Measurements from ENCODE around the gene GSTM2.

GSTM2 gene

GRCh38 chr1:109634771-109635750 lies 32.8 kb upstream of the GSTM2 start:
- no peak for DNase-seq (ENCODE audit: low read depth)
- no peak for TF ChIP-seq CTCF (conservative IDR thresholded peaks at IDR 0.05; ENCODE audit: control insufficient read depth, insufficient read depth, low read depth, low read length)
- no peak overlapping the region for H3K4me3 ChIP-seq (ENCODE audit: control insufficient read depth, low read depth, low read length)

- no peak overlapping the region for H3K4me3 ChIP-seq (ENCODE audit: control insufficient read depth, low read depth, low read length)
- DNase-seq (ENCODE audit: low read depth) = no peak
- no peak for TF ChIP-seq CTCF (conservative IDR thresholded peaks at IDR 0.05; ENCODE audit: control insufficient read depth, insufficient read depth, low read depth, low read length)
Observed at GRCh38 chr1:109635862-109636200, 32.0 kb upstream of the GSTM2 start.

GRCh38 chr1:109636201-109636952 lies 31.5 kb upstream of the GSTM2 start:
- DNase-seq (ENCODE audit: low read depth) = peak; percentile 78
- H3K4me3 ChIP-seq (ENCODE audit: control insufficient read depth, low read depth, low read length) = no peak overlapping the region
- TF ChIP-seq CTCF (conservative IDR thresholded peaks at IDR 0.05; ENCODE audit: control insufficient read depth, insufficient read depth, low read depth, low read length) = no peak

GRCh38 chr1:109637446-109637845 lies 30.4 kb upstream of the GSTM2 start:
- TF ChIP-seq CTCF (conservative IDR thresholded peaks at IDR 0.05; ENCODE audit: control insufficient read depth, insufficient read depth, low read depth, low read length) = no peak
- no peak for DNase-seq (ENCODE audit: low read depth)
- no peak overlapping the region for H3K4me3 ChIP-seq (ENCODE audit: control insufficient read depth, low read depth, low read length)

- no peak overlapping the region for H3K4me3 ChIP-seq (ENCODE audit: control insufficient read depth, low read depth, low read length)
- DNase-seq (ENCODE audit: low read depth) = no peak
- TF ChIP-seq CTCF (conservative IDR thresholded peaks at IDR 0.05; ENCODE audit: control insufficient read depth, insufficient read depth, low read depth, low read length) = no peak
Observed at GRCh38 chr1:109639063-109639840, 28.6 kb upstream of the GSTM2 start.

- H3K4me3 ChIP-seq (ENCODE audit: control insufficient read depth, low read depth, low read length) = no peak overlapping the region
- no peak for DNase-seq (ENCODE audit: low read depth)
- TF ChIP-seq CTCF (conservative IDR thresholded peaks at IDR 0.05; ENCODE audit: control insufficient read depth, insufficient read depth, low read depth, low read length) = no peak
Observed at GRCh38 chr1:109639841-109640184, 28.0 kb upstream of the GSTM2 start.
